ENCODE measurements around the gene KLHL5. TPM values are rescaled to one million over a fixed set of nuclear protein-coding genes. Genes with fewer than 3 reads are reported as not detected.

Gene KLHL5
- total and polyA plus RNA-seq, 12 donors = 11.3 to 63.8 (median 32.8) TPM

DNA sequence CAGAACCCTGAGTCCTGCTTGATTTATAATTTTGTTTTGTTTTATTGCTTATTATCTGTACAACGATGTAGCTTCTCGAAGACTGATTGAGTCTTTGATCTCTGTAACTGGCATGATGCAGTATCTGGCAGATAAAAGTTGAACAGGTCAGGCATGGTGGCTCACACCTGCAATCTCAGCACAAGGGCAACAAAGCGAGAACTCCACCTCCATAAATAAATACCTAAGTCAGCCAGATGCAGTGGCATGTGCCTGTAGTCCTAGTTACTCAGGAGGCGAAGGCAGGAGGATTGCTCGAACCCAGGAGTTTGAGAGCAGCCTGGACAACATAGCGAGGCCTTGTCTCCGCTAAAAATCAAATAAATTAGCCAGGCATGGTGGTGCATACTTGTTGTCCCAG lies 104.6 kb downstream of the KLHL5 start:
- 73 to 84% (median 77%) methylated on average over 7 of the region's 7 CpGs for WGBS, 4 donors
- no peak for DNase-seq

DNA sequence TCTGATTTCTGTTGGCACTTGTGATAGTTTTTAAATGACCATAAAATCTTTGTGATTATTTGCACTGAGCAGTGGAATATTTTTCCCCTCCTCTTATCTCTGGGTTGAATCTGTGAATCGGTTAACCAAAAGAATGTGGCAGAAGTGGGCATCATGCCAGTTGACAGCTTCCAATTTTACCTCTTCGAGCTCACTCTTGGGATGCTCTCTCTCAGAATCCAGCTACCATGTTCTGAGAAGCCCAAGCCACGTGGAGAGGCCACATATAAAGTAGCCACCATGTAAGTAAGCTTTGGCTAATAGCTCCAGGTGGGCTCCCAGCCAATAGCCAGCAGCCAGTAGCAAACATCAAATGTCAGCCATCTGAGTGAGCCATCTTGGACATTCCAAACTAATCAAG lies 107.4 kb downstream of the KLHL5 start:
- peak in 1 of 7 donors; percentile 28 for DNase-seq
- Histone ChIP-seq H3K36me3 (replicated peaks in 1 of 2) (no peaks in the 10 kb centered on the region), H3K9me3 (replicated peaks in 1 of 3) (no peaks in the 10 kb centered on the region), H3K27ac (no peak overlapping the region), H3K4me1 (replicated peaks in 1 of 2) (no peaks in the 10 kb centered on the region), H3K4me3 (no peak overlapping the region), H3K27me3 (no peaks in the 10 kb centered on the region)
- intact Hi-C loops (cut with DNase I) = no loop called here
- TF ChIP-seq, protein P1, sequence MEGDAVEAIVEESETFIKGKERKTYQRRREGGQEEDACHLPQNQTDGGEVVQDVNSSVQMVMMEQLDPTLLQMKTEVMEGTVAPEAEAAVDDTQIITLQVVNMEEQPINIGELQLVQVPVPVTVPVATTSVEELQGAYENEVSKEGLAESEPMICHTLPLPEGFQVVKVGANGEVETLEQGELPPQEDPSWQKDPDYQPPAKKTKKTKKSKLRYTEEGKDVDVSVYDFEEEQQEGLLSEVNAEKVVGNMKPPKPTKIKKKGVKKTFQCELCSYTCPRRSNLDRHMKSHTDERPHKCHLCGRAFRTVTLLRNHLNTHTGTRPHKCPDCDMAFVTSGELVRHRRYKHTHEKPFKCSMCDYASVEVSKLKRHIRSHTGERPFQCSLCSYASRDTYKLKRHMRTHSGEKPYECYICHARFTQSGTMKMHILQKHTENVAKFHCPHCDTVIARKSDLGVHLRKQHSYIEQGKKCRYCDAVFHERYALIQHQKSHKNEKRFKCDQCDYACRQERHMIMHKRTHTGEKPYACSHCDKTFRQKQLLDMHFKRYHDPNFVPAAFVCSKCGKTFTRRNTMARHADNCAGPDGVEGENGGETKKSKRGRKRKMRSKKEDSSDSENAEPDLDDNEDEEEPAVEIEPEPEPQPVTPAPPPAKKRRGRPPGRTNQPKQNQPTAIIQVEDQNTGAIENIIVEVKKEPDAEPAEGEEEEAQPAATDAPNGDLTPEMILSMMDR (IDR thresholded peaks at IDR 0.05) = no peak
- TF ChIP-seq POLR2A (IDR thresholded peaks at IDR 0.05) = no peak
- WGBS, 4 donors = 49 to 62% (median 56%) methylated on average over 3 of the region's 3 CpGs

More for the DNA sequence above, 104.6 kb downstream of the KLHL5 start:
- Histone ChIP-seq H3K4me3 (no peak overlapping the region), H3K27me3 (no peaks in the 10 kb centered on the region), H3K27ac (no peak overlapping the region), H3K9me3 (replicated peaks in 1 of 3) (no peaks in the 10 kb centered on the region), H3K4me1 (replicated peaks in 1 of 2) (no peaks in the 10 kb centered on the region), H3K36me3 (replicated peaks in 1 of 2) (no peaks in the 10 kb centered on the region)
- intact Hi-C loops (cut with DNase I) = no loop called here
- TF ChIP-seq, protein P1 (IDR thresholded peaks at IDR 0.05) = no peak
- no peak for TF ChIP-seq POLR2A (IDR thresholded peaks at IDR 0.05)

DNA sequence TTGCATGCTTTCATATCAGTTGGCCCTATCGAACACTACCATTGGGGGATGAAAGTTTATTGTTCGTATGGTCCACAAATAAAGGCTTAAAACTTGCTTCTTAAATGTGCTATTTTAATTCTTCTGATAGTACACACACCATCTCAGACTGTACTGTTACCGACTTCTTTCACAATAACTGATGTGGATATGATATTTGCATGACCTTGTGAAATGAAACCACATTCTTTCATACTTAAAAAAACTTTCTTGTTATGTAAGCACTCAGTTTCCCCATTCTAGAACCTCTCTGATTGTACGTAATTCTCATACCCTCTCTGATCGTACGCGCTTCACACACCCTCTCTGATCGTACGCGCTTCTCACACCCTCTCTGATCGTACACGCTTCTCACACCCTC lies 108.3 kb downstream of the KLHL5 start:
- no peak overlapping the region for H3K4me3 ChIP-seq
- H3K27ac ChIP-seq = no peak overlapping the region
- no peaks in the 10 kb centered on the region for H3K9me3 ChIP-seq (replicated peaks in 1 of 3)
- DNase-seq = no peak
- H3K36me3 ChIP-seq (replicated peaks in 1 of 2) = no peaks in the 10 kb centered on the region
- H3K4me1 ChIP-seq (replicated peaks in 1 of 2) = no peaks in the 10 kb centered on the region
- WGBS, 4 donors = 87 to 92% (median 90%) methylated on average over 12 of the region's 12 CpGs
- H3K27me3 ChIP-seq = no peaks in the 10 kb centered on the region
- TF ChIP-seq POLR2A (IDR thresholded peaks at IDR 0.05) = no peak
- TF ChIP-seq, protein P1 (IDR thresholded peaks at IDR 0.05) = no peak
- intact Hi-C loops (cut with DNase I) = no loop called here

Other genes with a start within 250 kb of the KLHL5 start
- 10 to 100 TPM in 1 of 9 donors, 1 to 10 TPM in 8; 2.8 to 14.4 (median 6.4) TPM for gene TLR6, start 205.4 kb upstream of the KLHL5 start, total RNA-seq
- 1 to 10 TPM in 2 of 3 donors, under 1 TPM in 1; 0.80 to 2.6 (median 1.0) TPM for gene TLR6, start 205.4 kb upstream of the KLHL5 start, polyA plus RNA-seq
- gene FAM114A1, start 194.4 kb upstream of the KLHL5 start, total RNA-seq = 100 to 1,000 TPM; 115 to 335 (median 191) TPM
- gene FAM114A1, start 194.4 kb upstream of the KLHL5 start, polyA plus RNA-seq = 100 to 1,000 TPM in 1 of 3 donors, 10 to 100 TPM in 2; 29.3 to 212 (median 29.4) TPM
- gene TMEM156, start 29.8 kb upstream of the KLHL5 start, total RNA-seq = 1 to 10 TPM in 2 of 9 donors, under 1 TPM in 5, not detected in 2; 0.29 to 2.2 (median 0.84) TPM
- 1 to 10 TPM in 2 of 3 donors, under 1 TPM in 1; 0.84 to 4.1 (median 1.0) TPM for gene TMEM156, start 29.8 kb upstream of the KLHL5 start, polyA plus RNA-seq
- gene WDR19, start 120.3 kb downstream of the KLHL5 start, total RNA-seq = 10 to 100 TPM; 11.3 to 66.7 (median 38.7) TPM
- gene WDR19, start 120.3 kb downstream of the KLHL5 start, polyA plus RNA-seq = 100 to 1,000 TPM in 1 of 3 donors, 10 to 100 TPM in 2; 16.9 to 136 (median 69.1) TPM